Colonic mucosa (tissue), 4 donors: ENCODE data around the gene EHHADH. TPM values are rescaled to one million over a fixed set of nuclear protein-coding genes. Genes with fewer than 3 reads are reported as not detected.
"Not testable (repeated sequence)": the region's sequence is repeated elsewhere in the genome, so short reads cannot be mapped to it uniquely, and the experiment has no call there.

Experiments
- DNase-seq: peaks from one replicate; pipeline ENCODE4 v3.0.0-alpha.2; 2020
- H3K27ac ChIP-seq: fragments of 200-600 bp; one replicate; pipeline ENCODE4 v1.8.0; 2021
- H3K27me3 ChIP-seq: fragments of 200-600 bp; one replicate; pipeline ENCODE4 v1.8.0; 2021
- H3K36me3 ChIP-seq: fragments of 200-600 bp; one replicate; pipeline ENCODE4 v1.8.0; 2021
- H3K4me1 ChIP-seq: fragments of 200-600 bp; one replicate; pipeline ENCODE4 v1.8.0; 2021; ENCODE audit warnings: mild to moderate bottlenecking
- H3K4me3 ChIP-seq: fragments of 200-600 bp; one replicate; pipeline ENCODE4 v1.8.0; 2021
- H3K9ac ChIP-seq, 2 donors: one replicate each; pipeline ENCODE4 v1.7.0; 2013; ENCODE audit warnings: control low read depth in 2 of 2, low read depth in 2 of 2, low read length in 2 of 2
- H3K9me3 ChIP-seq: fragments of 200-600 bp; one replicate; pipeline ENCODE4 v1.8.0; 2021
- intact Hi-C: fragments of 100-400 bp; cut with DNase I; formaldehyde crosslinking; loops from one replicate; pipeline ENCODE4 v1.14.1; 2022
- total RNA-seq, 2 donors: library from RNA; stranded (reverse); fragmentation: NEBNext Ultra II Directional in 1 of 2; extraction: Animal tissue kit (Norgen Biotek cat#: 25700) in 1 of 2; gene quantifications; one replicate each; pipeline ENCODE4 v1.2.1, GENCODE V29; 2021
- TF ChIP-seq, protein P1 (sequence below): fragments of 200-600 bp; IDR thresholded peaks from one replicate; pipeline ENCODE4 v1.8.0; 2022; ENCODE audit warnings: antibody characterized with exemption, mild to moderate bottlenecking
- donor health status: healthy.
- donor health status: DM: no; HTN: no; CAD: no.
- donor health status: DM: no; HTN: no; CAD: no.

EHHADH gene
- total RNA-seq, 2 donors from 2014 or later: 32.7 to 48.9 TPM

GRCh38 chr3:185250247-185250646 lies 3.6 kb downstream of the EHHADH start:
- no peaks in the 10 kb centered on the region for H3K4me1 ChIP-seq
- intact Hi-C loops: no loop called here
- no peak overlapping the region for H3K4me3 ChIP-seq
- DNase-seq: no peak
- H3K9me3 ChIP-seq: no peaks in the 10 kb centered on the region
- H3K27me3 ChIP-seq: no peaks in the 10 kb centered on the region
- no peak overlapping the region for H3K9ac ChIP-seq
- H3K36me3 ChIP-seq: no peaks in the 10 kb centered on the region
- TF ChIP-seq, protein P1, sequence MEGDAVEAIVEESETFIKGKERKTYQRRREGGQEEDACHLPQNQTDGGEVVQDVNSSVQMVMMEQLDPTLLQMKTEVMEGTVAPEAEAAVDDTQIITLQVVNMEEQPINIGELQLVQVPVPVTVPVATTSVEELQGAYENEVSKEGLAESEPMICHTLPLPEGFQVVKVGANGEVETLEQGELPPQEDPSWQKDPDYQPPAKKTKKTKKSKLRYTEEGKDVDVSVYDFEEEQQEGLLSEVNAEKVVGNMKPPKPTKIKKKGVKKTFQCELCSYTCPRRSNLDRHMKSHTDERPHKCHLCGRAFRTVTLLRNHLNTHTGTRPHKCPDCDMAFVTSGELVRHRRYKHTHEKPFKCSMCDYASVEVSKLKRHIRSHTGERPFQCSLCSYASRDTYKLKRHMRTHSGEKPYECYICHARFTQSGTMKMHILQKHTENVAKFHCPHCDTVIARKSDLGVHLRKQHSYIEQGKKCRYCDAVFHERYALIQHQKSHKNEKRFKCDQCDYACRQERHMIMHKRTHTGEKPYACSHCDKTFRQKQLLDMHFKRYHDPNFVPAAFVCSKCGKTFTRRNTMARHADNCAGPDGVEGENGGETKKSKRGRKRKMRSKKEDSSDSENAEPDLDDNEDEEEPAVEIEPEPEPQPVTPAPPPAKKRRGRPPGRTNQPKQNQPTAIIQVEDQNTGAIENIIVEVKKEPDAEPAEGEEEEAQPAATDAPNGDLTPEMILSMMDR: no peak
- H3K27ac ChIP-seq: no peak overlapping the region

GRCh38 chr3:185242642-185243041 lies 11.2 kb downstream of the EHHADH start:
- H3K36me3 ChIP-seq: no peaks in the 10 kb centered on the region
- no peak overlapping the region for H3K4me3 ChIP-seq
- H3K4me1 ChIP-seq: no peaks in the 10 kb centered on the region
- no peaks in the 10 kb centered on the region for H3K27me3 ChIP-seq
- TF ChIP-seq, protein P1: no peak
- no peaks in the 10 kb centered on the region for H3K9me3 ChIP-seq
- no peak overlapping the region for H3K27ac ChIP-seq
- intact Hi-C loops: no loop called here
- no peak for DNase-seq
- H3K9ac ChIP-seq: no peak overlapping the region

DNA sequence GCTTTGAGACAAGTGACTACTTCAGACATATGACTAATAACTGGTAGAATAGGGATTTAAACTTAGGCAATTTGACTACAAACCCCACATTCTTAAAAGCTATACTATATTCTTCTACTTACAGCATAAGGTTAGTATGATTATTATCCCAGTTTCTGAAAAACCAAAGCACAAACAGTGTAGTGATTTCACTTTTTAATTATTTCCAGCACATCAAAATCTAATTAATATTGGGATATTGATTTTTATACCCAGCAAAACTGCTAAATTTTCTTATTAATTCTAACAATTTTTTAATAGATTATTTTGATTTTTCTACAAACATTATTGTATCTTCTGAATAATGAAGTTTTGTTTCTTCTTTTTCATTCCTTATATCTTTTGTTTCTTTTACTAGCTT lies 16.9 kb downstream of the EHHADH start:
- intact Hi-C loops: no loop called here
- Histone ChIP-seq H3K9me3 (no peaks in the 10 kb centered on the region), H3K9ac (no peak overlapping the region), H3K4me1 (no peaks in the 10 kb centered on the region), H3K4me3 (no peak overlapping the region), H3K36me3 (no peaks in the 10 kb centered on the region), H3K27me3 (no peaks in the 10 kb centered on the region), H3K27ac (no peak overlapping the region)
- TF ChIP-seq, protein P1: no peak
- DNase-seq: no peak

- H3K27ac ChIP-seq: no peak overlapping the region
- TF ChIP-seq, protein P1: no peak
- H3K4me1 ChIP-seq: no peaks in the 10 kb centered on the region
- no peak overlapping the region for H3K4me3 ChIP-seq
- DNase-seq: no peak
- intact Hi-C loops: no loop called here
- H3K36me3 ChIP-seq: no peaks in the 10 kb centered on the region
- no peaks in the 10 kb centered on the region for H3K9me3 ChIP-seq
- no peak overlapping the region for H3K9ac ChIP-seq
- no peaks in the 10 kb centered on the region for H3K27me3 ChIP-seq
Observed at GRCh38 chr3:185233328-185233727, 20.5 kb downstream of the EHHADH start.

- H3K4me1 ChIP-seq, H3K36me3 ChIP-seq, intact Hi-C loops, H3K9ac ChIP-seq, H3K27ac ChIP-seq, DNase-seq, H3K9me3 ChIP-seq, H3K27me3 ChIP-seq, H3K4me3 ChIP-seq: not testable (repeated sequence)
Observed at GRCh38 chr3:185226526-185226925, 27.3 kb downstream of the EHHADH start.

- Histone ChIP-seq H3K36me3 (no peaks in the 10 kb centered on the region), H3K9ac (no peak overlapping the region), H3K4me3 (no peak overlapping the region), H3K9me3 (no peaks in the 10 kb centered on the region), H3K27ac (no peak overlapping the region), H3K4me1 (no peaks in the 10 kb centered on the region), H3K27me3 (no peaks in the 10 kb centered on the region)
- DNase-seq: no peak
- intact Hi-C loops: no loop called here
- TF ChIP-seq, protein P1: no peak
Observed at GRCh38 chr3:185225523-185225922, 28.3 kb downstream of the EHHADH start.
